Activated B cell treated with CpG ODN at 0.5 μM for 24 hours (primary cell): ENCODE measurements around the gene MTHFD1. TPM values are rescaled to one million over a fixed set of nuclear protein-coding genes. Genes with fewer than 3 reads are reported as not detected.
A peak's percentile ranks its signal among the peaks of the same experiment; 100 is the strongest.

Experiments used
- ATAC-seq: fragments of 200-7000 bp; cut with Tn5 transposase; one replicate; pipeline ENCODE4 v1.10.0; 2021; ENCODE audit warnings: low read depth, mild to moderate bottlenecking, moderate library complexity
- CTCF ChIA-PET: fragments of 350-600 bp; sonication (Branson Sonifier 250); formaldehyde crosslinking; loops from one replicate; lab custom pipeline; 2021; ENCODE audit warnings: antibody characterized with exemption; lab: Charles Lee
- POLR2A ChIA-PET: fragments of 350-600 bp; sonication (Branson Sonifier 250); formaldehyde crosslinking; loops from one replicate; lab custom pipeline; 2021; ENCODE audit warnings: antibody characterized with exemption; lab: Charles Lee
- DNase-seq: peaks from one replicate; pipeline ENCODE4 v3.0.0; 2022
- H3K27ac Mint-ChIP-seq: one replicate; pipeline ENCODE4 v1.8.0; 2020; ENCODE audit warnings: mixed read lengths
- H3K27me3 Mint-ChIP-seq: one replicate; pipeline ENCODE4 v1.8.0; 2021; ENCODE audit warnings: mixed read lengths
- H3K36me3 Mint-ChIP-seq: one replicate; pipeline ENCODE4 v1.8.0; 2021; ENCODE audit warnings: low read depth, mixed read lengths
- H3K4me1 Mint-ChIP-seq: one replicate; pipeline ENCODE4 v1.8.0; 2021; ENCODE audit warnings: mixed read lengths
- H3K4me3 Mint-ChIP-seq: one replicate; pipeline ENCODE4 v1.8.0; 2020; ENCODE audit warnings: mild to moderate bottlenecking, mixed read lengths
- H3K9me3 Mint-ChIP-seq: one replicate; pipeline ENCODE4 v1.8.0; 2020; ENCODE audit warnings: mixed read lengths
- intact Hi-C: fragments of 100-400 bp; cut with micrococcal nuclease; formaldehyde crosslinking; loops from one replicate; pipeline ENCODE4 v1.15.1; 2024
- total RNA-seq: library from RNA; stranded (reverse); gene quantifications from 2 replicates; pipeline ENCODE4 v1.2.3, GENCODE V29; 2022
- TF ChIP-seq, protein P1 (sequence below): fragments of 200-600 bp; IDR thresholded peaks from one replicate; pipeline ENCODE4 v1.8.0; 2022; ENCODE audit warnings: antibody characterized with exemption, mild to moderate bottlenecking

Gene MTHFD1
- total RNA-seq = 91.4 and 98.4 TPM in 2 replicates

DNA sequence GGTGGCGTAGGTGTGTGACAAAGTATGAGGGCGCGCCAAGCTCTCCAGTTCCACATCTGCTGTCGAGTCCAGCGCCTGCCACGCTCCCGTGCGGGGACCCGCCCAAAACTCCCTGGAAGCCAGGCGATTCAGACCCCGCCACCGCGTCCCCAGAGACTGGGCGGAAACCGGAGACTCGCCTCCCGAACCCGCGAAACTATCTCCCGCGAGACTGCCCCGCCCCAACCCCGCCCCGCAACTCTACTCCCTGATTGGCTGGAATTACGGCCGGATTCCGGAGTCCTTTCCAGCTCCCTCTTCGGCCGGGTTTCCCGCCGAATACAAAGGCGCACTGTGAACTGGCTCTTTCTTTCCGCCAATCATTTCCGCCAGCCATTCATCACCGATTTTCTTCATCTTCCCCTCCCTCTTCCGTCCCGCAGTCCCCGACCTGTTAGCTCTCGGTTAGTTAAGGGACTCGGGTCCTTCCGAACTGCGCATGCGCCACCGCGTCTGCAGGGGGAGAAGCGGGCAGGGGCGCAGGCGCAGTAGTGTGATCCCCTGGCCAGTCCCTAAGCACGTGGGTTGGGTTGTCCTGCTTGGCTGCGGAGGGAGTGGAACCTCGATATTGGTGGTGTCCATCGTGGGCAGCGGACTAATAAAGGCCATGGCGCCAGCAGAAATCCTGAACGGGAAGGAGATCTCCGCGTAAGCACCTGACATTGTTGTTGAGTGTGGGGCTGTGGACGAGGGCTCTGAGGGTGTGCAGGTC lies at the start of gene MTHFD1:
Gene MTHFD1 (plus strand): TSS at position 572 of the 751 bp plus-strand sequence. CDS start 75 bp downstream, at position 647.
- Mint-ChIP-seq H3K36me3 (peaks cover 18% of the 10 kb centered on the region), H3K4me3 (peak within 1 kb of the TSS; percentile 94), H3K4me1 (peaks cover 52% of the 10 kb centered on the region), H3K27ac (peak within 1 kb of the TSS; percentile 94), H3K9me3 (no peaks in the 10 kb centered on the region), H3K27me3 (no peaks in the 10 kb centered on the region)
- DNase-seq = peak; percentile 93
- CTCF ChIA-PET = interaction anchor here (1.1 to 2.5 kb wide), 2 partner anchors 43 to 91 kb away, joined by 3 to 14 read pairs; no protein-coding TSS in a partner anchor
- intact Hi-C loops = loop anchor here (1.0 to 5.0 kb wide), 10 partner anchors 21 to 746 kb away; partner anchors contain the start of genes AKAP5, CHURC1, HSPA2 and SYNE2
- ATAC-seq = peak; percentile 79
- TF ChIP-seq, protein P1, sequence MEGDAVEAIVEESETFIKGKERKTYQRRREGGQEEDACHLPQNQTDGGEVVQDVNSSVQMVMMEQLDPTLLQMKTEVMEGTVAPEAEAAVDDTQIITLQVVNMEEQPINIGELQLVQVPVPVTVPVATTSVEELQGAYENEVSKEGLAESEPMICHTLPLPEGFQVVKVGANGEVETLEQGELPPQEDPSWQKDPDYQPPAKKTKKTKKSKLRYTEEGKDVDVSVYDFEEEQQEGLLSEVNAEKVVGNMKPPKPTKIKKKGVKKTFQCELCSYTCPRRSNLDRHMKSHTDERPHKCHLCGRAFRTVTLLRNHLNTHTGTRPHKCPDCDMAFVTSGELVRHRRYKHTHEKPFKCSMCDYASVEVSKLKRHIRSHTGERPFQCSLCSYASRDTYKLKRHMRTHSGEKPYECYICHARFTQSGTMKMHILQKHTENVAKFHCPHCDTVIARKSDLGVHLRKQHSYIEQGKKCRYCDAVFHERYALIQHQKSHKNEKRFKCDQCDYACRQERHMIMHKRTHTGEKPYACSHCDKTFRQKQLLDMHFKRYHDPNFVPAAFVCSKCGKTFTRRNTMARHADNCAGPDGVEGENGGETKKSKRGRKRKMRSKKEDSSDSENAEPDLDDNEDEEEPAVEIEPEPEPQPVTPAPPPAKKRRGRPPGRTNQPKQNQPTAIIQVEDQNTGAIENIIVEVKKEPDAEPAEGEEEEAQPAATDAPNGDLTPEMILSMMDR = no peak
- POLR2A ChIA-PET = interaction anchor here (0.5 to 2.1 kb wide), 28 partner anchors 10 to 1149 kb away, joined by 3 to 60 read pairs (median 4); partner anchors contain the start of genes HSPA2, PPP2R5E, ZBTB1 and ZBTB25

DNA sequence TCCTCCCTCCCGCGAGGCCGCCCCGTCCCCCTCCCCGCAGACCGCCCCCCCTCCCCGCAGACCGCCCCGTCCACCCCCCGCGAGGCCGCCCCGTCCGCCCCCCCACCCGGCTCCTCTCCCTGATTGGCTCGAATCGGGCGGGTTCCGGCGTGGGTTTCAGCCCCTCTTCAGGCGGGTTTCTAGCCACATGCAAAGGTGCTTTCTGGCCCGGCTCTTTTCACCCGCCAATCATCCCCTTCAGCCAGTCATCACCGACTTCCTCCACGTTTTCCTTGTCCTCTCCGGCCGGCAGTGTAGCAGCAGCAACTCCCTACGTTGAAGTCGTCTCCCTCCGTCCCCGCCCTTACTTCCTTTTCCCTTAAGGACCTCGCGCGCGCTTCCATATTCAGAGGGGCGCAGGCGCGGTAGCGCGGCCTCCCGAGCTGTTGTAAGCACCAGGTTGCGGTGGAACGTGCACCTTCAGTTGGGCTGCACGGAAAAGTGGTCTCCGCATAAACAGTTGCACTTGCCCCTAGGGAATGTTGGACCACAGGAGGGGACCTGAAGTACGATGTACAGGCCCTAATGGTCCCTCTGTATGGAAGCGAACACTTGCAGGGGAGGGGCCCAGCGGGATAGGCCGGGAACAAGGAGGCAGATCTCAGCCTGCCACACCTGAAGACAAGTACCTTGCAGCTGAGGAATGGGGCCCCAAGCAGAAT lies 49.4 kb upstream of the MTHFD1 start:
- Mint-ChIP-seq H3K4me1 (peaks cover 31% of the 10 kb centered on the region), H3K27ac (peak overlapping the region; percentile 94), H3K9me3 (peaks cover 8% of the 10 kb centered on the region), H3K36me3 (peaks cover 14% of the 10 kb centered on the region), H3K4me3 (peak overlapping the region; percentile 94), H3K27me3 (no peaks in the 10 kb centered on the region)
- CTCF ChIA-PET = interaction anchor here (1.1 to 1.3 kb wide), 4 partner anchors 35 to 167 kb away, joined by 3 to 4 read pairs (median 3); partner anchors contain the start of gene ESR2
- intact Hi-C loops = loop anchor here (1.0 to 10.0 kb wide), 7 partner anchors 50 to 794 kb away; partner anchors contain the start of genes CHURC1, HSPA2, MTHFD1 and PPP2R5E
- DNase-seq (peak; percentile 76), ATAC-seq (peak; percentile 87)
- TF ChIP-seq, protein P1 = no peak
- POLR2A ChIA-PET = interaction anchor here (0.6 to 3.0 kb wide), 13 partner anchors 18 to 485 kb away, joined by 3 to 30 read pairs (median 4); partner anchors contain the start of genes ESR2, HSPA2, MTHFD1 and ZBTB1

DNA sequence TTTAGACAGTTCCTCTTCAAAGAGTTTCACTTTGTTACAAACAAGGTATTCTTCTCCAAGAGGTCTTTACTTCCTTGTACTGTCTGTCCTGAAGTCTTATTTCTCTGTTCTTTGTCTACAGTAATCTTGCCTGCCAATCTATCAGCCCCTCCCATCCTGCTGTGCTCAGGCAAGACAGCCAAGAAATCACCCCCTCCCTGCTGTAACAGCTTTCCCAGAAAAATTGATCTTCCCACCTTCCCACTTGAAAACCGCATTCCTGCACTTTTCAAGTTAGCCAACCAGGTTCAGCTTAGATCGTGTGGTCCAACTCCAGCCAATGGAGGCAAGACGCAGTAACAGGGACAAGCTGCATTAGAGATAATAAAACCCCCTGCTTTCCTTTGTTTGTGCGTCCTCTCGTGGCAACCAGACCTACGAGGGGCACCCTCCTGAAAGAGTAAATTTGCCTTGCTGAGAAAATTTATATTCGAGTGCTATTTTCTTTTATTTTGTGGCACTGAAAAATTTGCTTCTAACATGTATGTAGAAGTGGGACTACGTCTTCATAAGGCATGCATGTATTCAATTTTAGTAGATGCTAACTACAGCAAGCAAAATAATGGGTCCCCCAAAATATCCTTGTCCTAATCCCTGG lies 47.5 kb upstream of the MTHFD1 start:
- peak overlapping the region; percentile 67 for H3K27ac Mint-ChIP-seq
- POLR2A ChIA-PET = no interaction called here
- peaks cover 30% of the 10 kb centered on the region for H3K4me1 Mint-ChIP-seq
- TF ChIP-seq, protein P1 = no peak
- CTCF ChIA-PET = interaction anchor here (5.8 kb wide), 1 partner anchor 138 kb away, joined by 67 read pairs; no protein-coding TSS in a partner anchor
- H3K9me3 Mint-ChIP-seq = peaks cover 8% of the 10 kb centered on the region
- no peaks in the 10 kb centered on the region for H3K27me3 Mint-ChIP-seq
- DNase-seq = no peak
- H3K4me3 Mint-ChIP-seq = peak overlapping the region; percentile 20
- intact Hi-C loops = loop anchor here (5.0 kb wide), 2 partner anchors 422 to 552 kb away; no protein-coding TSS in a partner anchor
- H3K36me3 Mint-ChIP-seq = peaks cover 14% of the 10 kb centered on the region
- ATAC-seq = no peak

DNA sequence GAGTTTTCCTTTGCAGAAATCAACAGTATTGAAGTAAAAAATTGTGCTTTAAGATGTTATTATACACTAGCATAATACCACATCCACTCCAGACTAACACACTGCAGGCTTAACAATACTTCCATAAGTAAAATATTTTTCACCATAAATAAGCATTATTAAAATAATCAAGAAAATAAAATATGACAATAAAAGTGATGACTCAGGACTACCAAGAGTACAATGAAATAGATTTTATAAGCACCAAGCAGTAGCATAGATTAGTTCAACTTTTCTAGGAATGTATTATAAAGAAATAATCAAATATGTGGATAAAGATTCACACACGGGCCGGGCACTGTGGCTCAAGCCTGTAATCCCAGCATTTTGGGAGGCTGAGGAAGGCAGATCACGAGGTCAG lies 40.4 kb upstream of the MTHFD1 start:
- CTCF ChIA-PET = no interaction called here
- Mint-ChIP-seq H3K4me1 (peaks cover 3% of the 10 kb centered on the region), H3K9me3 (no peaks in the 10 kb centered on the region), H3K27me3 (no peaks in the 10 kb centered on the region), H3K27ac (no peak overlapping the region), H3K4me3 (no peak overlapping the region), H3K36me3 (peaks cover 10% of the 10 kb centered on the region)
- DNase-seq (no peak), ATAC-seq (no peak)
- TF ChIP-seq, protein P1 = no peak
- intact Hi-C loops = no loop called here
- POLR2A ChIA-PET = interaction anchor here (0.5 to 0.7 kb wide), 4 partner anchors 15 to 156 kb away, joined by 4 to 10 read pairs (median 6); partner anchors contain the start of gene MTHFD1
